ENCODE results near the gene FAM240B. TPM values are rescaled to one million over a fixed set of nuclear protein-coding genes. Genes with fewer than 3 reads are reported as not detected.

The FAM240B gene
- total and polyA plus RNA-seq, 2 of the 8 experiments (the other 6 are each of a cell fraction or from before 2014, with no cell fraction given) = not detected

DNA sequence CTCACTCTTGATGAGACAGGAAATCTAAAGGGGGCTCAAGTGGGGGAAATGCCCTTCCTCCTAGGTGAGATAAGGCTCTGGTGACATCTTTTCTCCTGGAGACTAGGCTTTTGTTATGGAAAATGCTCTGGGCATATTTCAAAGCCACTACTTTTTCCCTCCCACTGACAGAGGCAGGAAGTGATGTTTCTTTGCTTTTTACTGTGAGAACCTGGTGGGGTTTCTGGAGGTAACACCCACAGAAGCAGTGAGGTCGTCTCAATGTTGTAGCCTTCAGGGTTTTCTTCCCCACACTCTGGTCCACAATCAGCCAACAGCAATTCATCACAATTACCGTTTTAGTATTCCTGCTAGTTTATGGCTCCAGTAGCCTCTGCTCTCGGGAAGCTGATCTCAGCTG, 41.4 kb upstream of the FAM240B start:
- Histone ChIP-seq H3K79me1 (ENCODE audit: low read depth, low read length) (no peaks in the 10 kb centered on the region), H2AFZ (ENCODE audit: low read length) (0 out of 2 replicates have a peak overlapping the region, but pooled peaks have one; percentile 28), H4K5ac (ENCODE audit: insufficient read length, low read depth, low read length) (no peak overlapping the region), H4K8ac (ENCODE audit: extremely low read depth, insufficient read depth, low read length) (no peak overlapping the region), H3K4ac (replicated peaks; ENCODE audit: insufficient read length, low read depth, low read length) (no peak overlapping the region), H3K14ac (ENCODE audit: insufficient read length) (no peak overlapping the region), H3K23me2 (ENCODE audit: low read depth, low read length) (no peaks in the 10 kb centered on the region), H3K4me2 (ENCODE audit: insufficient read depth in 1 of 2, low read depth in 2 of 2, low read length in 2 of 2) (peak overlapping the region; percentile 50 to 83), H3K27me3 (replicated peaks in 1 of 4; ENCODE audit: control insufficient read depth in 3 of 4, extremely low read depth in 1 of 4, insufficient read depth in 3 of 4, low read length in 3 of 4) (no peaks in the 10 kb centered on the region), H2BK12ac (ENCODE audit: low read depth, low read length) (peak overlapping the region; percentile 94), H3K4me1 (replicated peaks in 1 of 4; ENCODE audit: control insufficient read depth in 3 of 4, insufficient read depth in 4 of 4, low read length in 3 of 4) (peaks cover 0 to 9% (median 3%) of the 10 kb centered on the region in 4 experiments; a peak in 3 of 7 replicates), H3K56ac (replicated peaks; ENCODE audit: insufficient read length, low read depth, low read length) (no peak overlapping the region), H3K9ac (replicated peaks in 1 of 4; ENCODE audit: extremely low read depth in 1 of 4, low read depth in 3 of 4, low read length in 3 of 4) (no peak overlapping the region), H3K27ac (ENCODE audit: low read depth, low read length) (0 out of 2 replicates have a peak overlapping the region, but pooled peaks have one; percentile 6), H3K79me2 (ENCODE audit: control insufficient read depth in 1 of 2, insufficient read depth in 2 of 2, low read length in 2 of 2) (no peaks in the 10 kb centered on the region), H3K18ac (ENCODE audit: extremely low read depth, low read length) (no peak overlapping the region; the same call in 1 of the 2 replicates), H2BK5ac (ENCODE audit: low read depth, low read length) (peak overlapping the region; percentile 88; the same call in 1 of the 2 replicates), H2BK20ac (ENCODE audit: low read length) (0 out of 2 replicates have a peak overlapping the region, but pooled peaks have one; percentile 51), H2BK120ac (replicated peaks; ENCODE audit: low read depth, low read length) (peak overlapping the region; percentile 55), H3K4me3 (ENCODE audit: extremely low read depth in 1 of 4, insufficient read depth in 2 of 4, low read depth in 3 of 4, low read length in 4 of 4) (peak overlapping the region in 1 of 4 experiments; percentile 30; a peak in 1 of 8 replicates), H2BK15ac (ENCODE audit: low read length) (no peak overlapping the region), H2AK5ac (ENCODE audit: low read depth, low read length) (no peak overlapping the region), H4K20me1 (replicated peaks in 1 of 2; ENCODE audit: control insufficient read depth in 1 of 2, insufficient read depth in 2 of 2, low read length in 2 of 2) (no peaks in the 10 kb centered on the region), H3K36me3 (ENCODE audit: control insufficient read depth in 2 of 4, insufficient read depth in 4 of 4, low read length in 3 of 4) (no peaks in the 10 kb centered on the region), H4K91ac (replicated peaks; ENCODE audit: insufficient read length, low read length) (peak overlapping the region; percentile 8), H3K23ac (ENCODE audit: insufficient read length) (no peak overlapping the region), H3K9me3 (ENCODE audit: insufficient read depth in 2 of 2, low read depth in 1 of 2, low read length in 1 of 2) (no peaks in the 10 kb centered on the region)
- 34% methylated on average over 3 of the region's 3 CpGs; no CpG with 5 or more reads in 1 of the 2 experiments for WGBS, 2 experiments (ENCODE audit: extremely low coverage in 1 of 2, insufficient coverage in 1 of 2, insufficient read length in 1 of 2, insufficient replicate concordance in 2 of 2, low coverage in 1 of 2, low lambda C conversion rate in 2 of 2, missing lambda C conversion rate in 1 of 2)
- peak; percentile 96 for FAIRE-seq
- no peak for DNase-seq (ENCODE audit: low read depth in 1 of 2, low spot score in 2 of 2)
- POLR2A ChIA-PET (ENCODE audit: partially characterized antibody) = no interaction called here
- CTCF ChIA-PET (ENCODE audit: partially characterized antibody) = interaction anchor here (1.6 kb wide), 1 partner anchor 56 kb away, joined by 3 read pairs; no protein-coding TSS in a partner anchor
- TF ChIP-seq BCL11A (IDR thresholded peaks at IDR 0.05; ENCODE audit: low read depth in 2 of 2, low read length in 2 of 2) (no peak), POU5F1 (IDR thresholded peaks at IDR 0.05; ENCODE audit: low read depth, low read length) (peak; percentile 60; the same call in 1 of the 2 replicates)

Data from H1 (cell line).